Immature natural killer cell (primary cell): ENCODE measurements around the gene SLC12A3. TPM values are rescaled to one million over a fixed set of nuclear protein-coding genes. Genes with fewer than 3 reads are reported as not detected.

Experiments used
- DNase-seq, 3 donors: peaks; one replicate each; pipeline ENCODE4 v3.0.0; 2022; ENCODE audit warnings: mixed read lengths in 1 of 3
- H3K27ac Mint-ChIP-seq, 6 donors: one replicate each; pipeline ENCODE4 v1.8.0; 2020; ENCODE audit warnings: mixed read lengths in 6 of 6, mild to moderate bottlenecking in 5 of 6, inconsistent platforms in 4 of 6, moderate library complexity in 3 of 6
- H3K27me3 Mint-ChIP-seq, 3 donors: one replicate each; pipeline ENCODE4 v1.8.0; 2020 to 2021; ENCODE audit warnings: low read depth in 3 of 3, mild to moderate bottlenecking in 3 of 3, mixed read lengths in 3 of 3, moderate library complexity in 3 of 3, inconsistent platforms in 1 of 3
- H3K36me3 Mint-ChIP-seq, 3 donors: one replicate each; pipeline ENCODE4 v1.8.0; 2020; ENCODE audit warnings: mixed read lengths in 3 of 3, inconsistent platforms in 2 of 3, mild to moderate bottlenecking in 2 of 3
- H3K4me1 Mint-ChIP-seq, 2 donors: one replicate each; pipeline ENCODE4 v1.8.0; 2020; ENCODE audit warnings: inconsistent platforms in 2 of 2, mild to moderate bottlenecking in 2 of 2, mixed read lengths in 2 of 2, moderate library complexity in 1 of 2
- H3K4me3 Mint-ChIP-seq, 5 donors: one replicate each; pipeline ENCODE4 v1.8.0; 2020; ENCODE audit warnings: mild to moderate bottlenecking in 5 of 5, mixed read lengths in 5 of 5, inconsistent platforms in 3 of 5, moderate library complexity in 3 of 5
- H3K9me3 Mint-ChIP-seq, 6 donors: one replicate each; pipeline ENCODE4 v1.8.0; 2020; ENCODE audit warnings: mild to moderate bottlenecking in 6 of 6, mixed read lengths in 6 of 6, inconsistent platforms in 4 of 6, moderate library complexity in 3 of 6
- polyA plus RNA-seq, 3 donors: library from polyadenylated mRNA; unstranded; fragments of 300-500 nt; fragmentation: Illumina TruSeq; gene quantifications; one replicate each; pipeline ENCODE4 v1.2.3, GENCODE V29; 2021

The SLC12A3 gene
- under 1 TPM in 1 of 3 donors, not detected in 2; 0.51 TPM for polyA plus RNA-seq

- DNase-seq: no peak
- Mint-ChIP-seq H3K27ac (peak within 1 kb of the TSS in 1 of 6 donors; percentile 14), H3K4me3 (no peak within 1 kb of the TSS), H3K27me3 (peaks cover 0 to 15% (median 7%) of the 10 kb centered on the region in 3 donors), H3K4me1 (peaks cover 46 to 49% of the 10 kb centered on the region in 2 donors), H3K9me3 (no peaks in the 10 kb centered on the region), H3K36me3 (no peaks in the 10 kb centered on the region)
These were observed at the start of gene SLC12A3 for GRCh38 chr16:56864960-56865359. Gene SLC12A3 (plus strand): TSS chr16:56865207. CDS start chr16:56865236, 29 bp downstream.

GRCh38 chr16:56815721-56816120 lies 49.3 kb upstream of the SLC12A3 start:
- Mint-ChIP-seq H3K36me3 (peaks cover 5 to 6% (median 6%) of the 10 kb centered on the region in 3 donors), H3K27ac (no peak overlapping the region)

GRCh38 chr16:56817056-56817455 lies 48.0 kb upstream of the SLC12A3 start:
- Mint-ChIP-seq H3K4me1 (no peaks in the 10 kb centered on the region), H3K27ac (no peak overlapping the region), H3K4me3 (no peak overlapping the region), H3K27me3 (no peaks in the 10 kb centered on the region), H3K9me3 (no peaks in the 10 kb centered on the region), H3K36me3 (peaks cover 9 to 12% (median 12%) of the 10 kb centered on the region in 3 donors)
- DNase-seq: no peak

More at GRCh38 chr16:56815721-56816120, 49.3 kb upstream of the SLC12A3 start:
- Mint-ChIP-seq H3K9me3 (no peaks in the 10 kb centered on the region), H3K27me3 (no peaks in the 10 kb centered on the region), H3K4me1 (no peaks in the 10 kb centered on the region), H3K4me3 (no peak overlapping the region)
- DNase-seq: no peak

- Mint-ChIP-seq H3K4me1 (no peaks in the 10 kb centered on the region), H3K36me3 (peaks cover 12 to 16% (median 12%) of the 10 kb centered on the region in 3 donors), H3K27me3 (no peaks in the 10 kb centered on the region), H3K9me3 (no peaks in the 10 kb centered on the region), H3K27ac (no peak overlapping the region), H3K4me3 (no peak overlapping the region)
- DNase-seq: no peak
These were observed 47.1 kb upstream of the SLC12A3 start for GRCh38 chr16:56817938-56818337.

GRCh38 chr16:56823081-56823733 lies 41.8 kb upstream of the SLC12A3 start:
- DNase-seq: no peak
- Mint-ChIP-seq H3K27ac (no peak overlapping the region), H3K4me1 (no peaks in the 10 kb centered on the region), H3K4me3 (no peak overlapping the region), H3K36me3 (peaks cover 17 to 45% (median 28%) of the 10 kb centered on the region in 3 donors), H3K9me3 (no peaks in the 10 kb centered on the region), H3K27me3 (no peaks in the 10 kb centered on the region)

GRCh38 chr16:56824331-56824730 lies 40.7 kb upstream of the SLC12A3 start:
- Mint-ChIP-seq H3K27me3 (no peaks in the 10 kb centered on the region), H3K9me3 (no peaks in the 10 kb centered on the region), H3K27ac (peak overlapping the region in 1 of 6 donors; percentile 2), H3K4me3 (no peak overlapping the region), H3K4me1 (no peaks in the 10 kb centered on the region), H3K36me3 (peaks cover 23 to 53% (median 33%) of the 10 kb centered on the region in 3 donors)
- no peak for DNase-seq

GRCh38 chr16:56824804-56825203 lies 40.2 kb upstream of the SLC12A3 start:
- Mint-ChIP-seq H3K9me3 (no peaks in the 10 kb centered on the region), H3K36me3 (peaks cover 25 to 55% (median 34%) of the 10 kb centered on the region in 3 donors), H3K4me3 (no peak overlapping the region), H3K27me3 (no peaks in the 10 kb centered on the region), H3K4me1 (no peaks in the 10 kb centered on the region), H3K27ac (no peak overlapping the region)
- no peak for DNase-seq

GRCh38 chr16:56825826-56826225 lies 39.2 kb upstream of the SLC12A3 start:
- no peak overlapping the region for H3K4me3 Mint-ChIP-seq
- H3K36me3 Mint-ChIP-seq: peaks cover 21 to 58% (median 32%) of the 10 kb centered on the region in 3 donors
- no peak for DNase-seq
- no peak overlapping the region for H3K27ac Mint-ChIP-seq
- H3K9me3 Mint-ChIP-seq: no peaks in the 10 kb centered on the region
- H3K4me1 Mint-ChIP-seq: no peaks in the 10 kb centered on the region
- H3K27me3 Mint-ChIP-seq: no peaks in the 10 kb centered on the region

GRCh38 chr16:56828647-56829046 lies 36.4 kb upstream of the SLC12A3 start:
- Mint-ChIP-seq H3K36me3 (peaks cover 27 to 70% (median 37%) of the 10 kb centered on the region in 3 donors), H3K9me3 (no peaks in the 10 kb centered on the region), H3K27ac (no peak overlapping the region), H3K4me3 (no peak overlapping the region), H3K27me3 (no peaks in the 10 kb centered on the region), H3K4me1 (no peaks in the 10 kb centered on the region)
- no peak for DNase-seq

GRCh38 chr16:56830669-56831068 lies 34.3 kb upstream of the SLC12A3 start:
- Mint-ChIP-seq H3K4me3 (no peak overlapping the region), H3K27me3 (no peaks in the 10 kb centered on the region), H3K4me1 (no peaks in the 10 kb centered on the region), H3K9me3 (no peaks in the 10 kb centered on the region), H3K36me3 (peaks cover 26 to 73% (median 33%) of the 10 kb centered on the region in 3 donors), H3K27ac (no peak overlapping the region)
- no peak for DNase-seq

GRCh38 chr16:56832768-56833167 lies 32.2 kb upstream of the SLC12A3 start:
- no peaks in the 10 kb centered on the region for H3K27me3 Mint-ChIP-seq
- peaks cover 0 to 12% of the 10 kb centered on the region in 2 donors for H3K4me1 Mint-ChIP-seq
- H3K36me3 Mint-ChIP-seq: peaks cover 38 to 79% (median 39%) of the 10 kb centered on the region in 3 donors
- no peak for DNase-seq
- no peaks in the 10 kb centered on the region for H3K9me3 Mint-ChIP-seq
- no peak overlapping the region for H3K4me3 Mint-ChIP-seq
- no peak overlapping the region for H3K27ac Mint-ChIP-seq

- Mint-ChIP-seq H3K4me1 (peaks cover 0 to 12% of the 10 kb centered on the region in 2 donors), H3K36me3 (peaks cover 43 to 85% (median 44%) of the 10 kb centered on the region in 3 donors), H3K27ac (no peak overlapping the region), H3K4me3 (no peak overlapping the region), H3K9me3 (no peaks in the 10 kb centered on the region), H3K27me3 (no peaks in the 10 kb centered on the region)
- DNase-seq: no peak
These were observed 31.6 kb upstream of the SLC12A3 start for GRCh38 chr16:56833243-56833970.

- DNase-seq: no peak
- Mint-ChIP-seq H3K4me1 (peaks cover 0 to 12% of the 10 kb centered on the region in 2 donors), H3K36me3 (peaks cover 42 to 88% (median 43%) of the 10 kb centered on the region in 3 donors), H3K9me3 (no peaks in the 10 kb centered on the region), H3K27ac (no peak overlapping the region), H3K4me3 (no peak overlapping the region), H3K27me3 (no peaks in the 10 kb centered on the region)
These were observed 29.7 kb upstream of the SLC12A3 start for GRCh38 chr16:56835320-56835719.
